ENCODE results near the gene NFE2L2. TPM values are rescaled to one million over a fixed set of nuclear protein-coding genes. Genes with fewer than 3 reads are reported as not detected.

The NFE2L2 gene
- total RNA-seq, 1 donor from 2014 or later, result 89.3 TPM

DNA sequence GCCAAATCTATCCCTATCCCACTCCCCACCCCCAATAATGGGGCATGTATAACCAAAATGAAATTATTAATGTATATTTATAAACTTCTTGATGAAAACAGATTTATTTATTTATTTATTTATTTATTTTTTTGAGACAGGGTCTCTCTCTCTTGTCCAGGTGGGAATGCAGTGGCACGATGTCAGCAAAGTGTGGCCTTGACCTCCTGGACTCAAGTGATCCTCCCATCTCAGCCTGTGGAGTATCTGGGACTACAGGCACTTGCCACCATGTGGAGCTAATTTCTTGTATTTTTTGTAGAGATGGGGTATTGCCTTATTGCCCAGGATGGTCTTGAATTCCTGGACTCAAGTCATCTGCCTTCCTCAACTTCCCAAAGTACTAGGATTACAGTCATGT lies 79.9 kb downstream of the NFE2L2 start:
- DNase-seq (no peak), ATAC-seq (ENCODE audit: low read depth) (no peak)
- no peaks in the 10 kb centered on the region for H3K36me3 Mint-ChIP-seq (ENCODE audit: low read depth)
- H3K4me3 Mint-ChIP-seq, result no peak overlapping the region
- H3K27ac Mint-ChIP-seq, result no peak overlapping the region
- H3K4me1 Mint-ChIP-seq, result no peaks in the 10 kb centered on the region
- intact Hi-C loops (cut with micrococcal nuclease), result no loop called here
- H3K9me3 Mint-ChIP-seq, result no peaks in the 10 kb centered on the region
- TF ChIP-seq CTCF (IDR thresholded peaks at IDR 0.05), result no peak
- CTCF ChIA-PET, result interaction anchor here (1.4 kb wide), 1 partner anchor 18 kb away, joined by 5 read pairs; no protein-coding TSS in a partner anchor
- POLR2A ChIA-PET, result no interaction called here
- H3K27me3 Mint-ChIP-seq, result peaks cover 3% of the 10 kb centered on the region

DNA sequence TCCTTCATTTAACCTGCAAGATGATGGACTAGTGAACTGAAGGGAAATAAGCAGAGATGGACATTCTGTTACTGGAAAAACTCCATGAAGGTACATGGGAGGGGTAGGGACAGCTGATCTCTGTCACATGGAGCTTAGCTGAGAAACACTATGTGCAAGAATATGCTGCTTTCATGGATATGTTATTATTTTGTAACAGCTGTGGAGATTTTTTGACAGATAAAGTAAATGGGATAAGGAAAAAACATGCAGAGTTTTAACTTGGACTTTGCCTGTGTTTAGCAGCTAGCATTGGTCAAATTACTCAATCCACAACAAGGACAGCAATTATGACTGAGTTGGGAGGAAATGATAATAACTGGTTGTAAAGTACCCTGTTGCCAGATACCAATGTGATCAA lies 80.7 kb downstream of the NFE2L2 start:
- Mint-ChIP-seq H3K36me3 (ENCODE audit: low read depth) (no peaks in the 10 kb centered on the region), H3K27ac (no peak overlapping the region), H3K9me3 (no peaks in the 10 kb centered on the region), H3K4me3 (no peak overlapping the region), H3K4me1 (no peaks in the 10 kb centered on the region), H3K27me3 (peaks cover 3% of the 10 kb centered on the region)
- intact Hi-C loops (cut with micrococcal nuclease), result no loop called here
- DNase-seq (no peak), ATAC-seq (ENCODE audit: low read depth) (no peak)
- POLR2A ChIA-PET, result no interaction called here
- no peak for TF ChIP-seq CTCF (IDR thresholded peaks at IDR 0.05)
- CTCF ChIA-PET, result no interaction called here

Other genes with a start within 250 kb of the NFE2L2 start
- 254 and 275 TPM in 2 replicates for gene HNRNPA3, start 51.9 kb downstream of the NFE2L2 start, total RNA-seq
- gene AGPS, start 128.0 kb upstream of the NFE2L2 start, total RNA-seq, result 29.0 and 29.9 TPM in 2 replicates